Measurements from ENCODE around the gene DZIP1L. TPM values are rescaled to one million over a fixed set of nuclear protein-coding genes. Genes with fewer than 3 reads are reported as not detected.

DZIP1L gene
- total RNA-seq, 1 experiment from 2014 or later, result 10.7 TPM

DNA sequence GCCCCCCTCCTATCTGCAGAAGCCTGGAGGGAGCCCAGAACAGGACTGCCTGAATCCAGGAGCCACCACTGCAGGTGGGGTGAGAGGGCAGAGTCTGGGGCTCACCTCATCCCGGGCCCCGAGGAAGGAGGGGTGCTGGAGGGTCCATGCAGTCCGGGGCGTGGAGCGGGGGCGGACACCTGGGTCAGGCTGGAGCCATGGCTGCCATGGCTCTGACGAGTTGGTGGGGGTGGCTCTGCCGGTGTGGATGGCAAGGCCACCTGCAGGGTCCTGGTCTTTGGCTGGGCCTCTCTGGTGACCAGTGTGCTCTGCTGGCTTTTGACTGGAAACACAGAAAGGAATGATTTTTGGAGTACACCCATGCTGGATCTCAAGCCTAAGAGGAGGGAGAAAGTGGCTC lies 47.4 kb downstream of the DZIP1L start:
- no peak for DNase-seq (ENCODE audit: low spot score)

- DNase-seq (ENCODE audit: low spot score), result no peak
Measured at GRCh38 chr3:138066972-138067371, 48.4 kb downstream of the DZIP1L start.

GRCh38 chr3:138066383-138066782 lies 49.0 kb downstream of the DZIP1L start:
- no peak for DNase-seq (ENCODE audit: low spot score)

DNA sequence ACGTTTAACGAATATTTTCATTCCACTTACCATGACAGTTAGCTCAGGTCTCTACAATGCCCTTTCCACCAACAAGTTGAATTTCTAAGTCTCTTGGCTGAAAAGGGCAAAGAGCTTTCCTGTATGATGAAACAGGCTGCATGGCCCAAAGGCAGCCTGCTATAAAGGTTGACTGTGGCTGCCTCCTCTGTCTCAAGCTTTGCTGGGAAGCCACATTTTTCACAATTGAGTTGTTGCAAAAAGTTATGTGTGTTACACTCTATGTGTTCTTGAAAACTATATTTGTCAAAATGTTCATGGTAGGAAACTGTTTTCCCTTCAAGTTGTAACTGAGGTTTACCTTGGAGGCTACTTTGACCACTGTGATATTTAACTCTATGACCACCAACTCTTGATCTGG lies 49.5 kb downstream of the DZIP1L start:
- DNase-seq (ENCODE audit: low spot score), result no peak

GRCh38 chr3:138063416-138063815 lies 52.0 kb downstream of the DZIP1L start:
- DNase-seq (ENCODE audit: low spot score), result no peak

GRCh38 chr3:138062626-138063025 lies 52.8 kb downstream of the DZIP1L start:
- DNase-seq (ENCODE audit: low spot score), result no peak

GRCh38 chr3:138062037-138062436 lies 53.4 kb downstream of the DZIP1L start:
- no peak for DNase-seq (ENCODE audit: low spot score)

GRCh38 chr3:138060792-138061191 lies 54.6 kb downstream of the DZIP1L start:
- no peak for DNase-seq (ENCODE audit: low spot score)

DNA sequence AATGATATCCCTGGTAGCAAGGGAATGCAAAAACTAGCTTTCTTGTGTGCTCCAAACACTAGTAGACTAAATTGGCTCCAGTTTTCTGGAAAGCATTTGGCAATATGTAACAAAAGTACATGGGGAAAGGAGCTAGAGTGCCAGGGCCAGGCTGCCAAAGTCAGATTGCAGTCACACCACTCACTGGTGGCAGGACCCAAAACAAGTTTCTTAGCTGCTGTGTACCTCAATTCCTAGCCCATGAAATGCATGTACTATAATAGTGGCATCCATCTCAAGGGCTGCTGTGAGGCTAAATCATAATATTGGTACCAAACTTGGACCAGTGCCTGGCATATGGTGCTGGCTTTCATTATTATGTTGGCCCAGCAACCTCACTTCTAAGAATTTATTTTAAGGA lies 56.1 kb downstream of the DZIP1L start:
- no peak for DNase-seq (ENCODE audit: low spot score)

DNA sequence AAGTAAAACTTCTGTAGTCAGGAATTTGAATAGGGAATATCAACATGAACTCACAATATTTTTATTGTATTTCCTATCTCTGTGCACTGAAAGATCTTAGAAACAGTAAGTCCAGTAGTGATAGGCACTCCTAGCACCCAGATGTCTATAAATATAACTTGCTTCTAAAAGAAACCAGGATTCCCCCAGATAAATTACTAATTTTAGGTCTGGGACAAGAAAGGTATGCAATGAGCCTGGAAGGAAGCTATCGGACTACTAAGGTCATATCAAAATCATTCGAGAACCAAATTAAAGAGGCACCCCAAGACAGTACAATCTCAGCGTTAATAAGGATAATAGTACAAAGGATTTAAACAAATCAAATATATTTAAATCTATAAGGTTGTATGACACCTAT lies 58.0 kb downstream of the DZIP1L start:
- no peak for DNase-seq (ENCODE audit: low spot score)

DNA sequence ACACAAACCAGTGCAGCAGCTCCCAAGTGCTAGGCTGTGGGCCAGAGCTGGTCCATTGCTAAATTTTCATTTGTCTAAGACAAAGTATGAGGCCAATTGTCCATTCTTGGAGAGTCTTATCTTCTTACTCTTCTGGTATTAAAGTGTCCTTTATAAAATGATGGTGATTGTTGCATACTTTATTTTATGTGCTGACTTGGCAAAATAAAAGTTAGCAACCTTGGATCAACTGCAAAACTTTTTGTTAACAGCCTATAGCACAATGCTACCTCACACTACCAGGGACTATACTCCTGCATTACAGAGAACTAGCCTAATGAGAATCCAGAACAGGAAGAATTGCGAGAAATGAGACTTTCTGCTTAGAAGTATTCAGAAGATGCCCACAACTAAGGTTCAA lies 61.4 kb downstream of the DZIP1L start:
- no peak for DNase-seq (ENCODE audit: low spot score)

GRCh38 chr3:138051947-138052802 lies 63.2 kb downstream of the DZIP1L start:
- peak; percentile 59 for DNase-seq (ENCODE audit: low spot score)

GRCh38 chr3:138049157-138049919 lies 66.1 kb downstream of the DZIP1L start:
- peak; percentile 8 for DNase-seq (ENCODE audit: low spot score)

DNA sequence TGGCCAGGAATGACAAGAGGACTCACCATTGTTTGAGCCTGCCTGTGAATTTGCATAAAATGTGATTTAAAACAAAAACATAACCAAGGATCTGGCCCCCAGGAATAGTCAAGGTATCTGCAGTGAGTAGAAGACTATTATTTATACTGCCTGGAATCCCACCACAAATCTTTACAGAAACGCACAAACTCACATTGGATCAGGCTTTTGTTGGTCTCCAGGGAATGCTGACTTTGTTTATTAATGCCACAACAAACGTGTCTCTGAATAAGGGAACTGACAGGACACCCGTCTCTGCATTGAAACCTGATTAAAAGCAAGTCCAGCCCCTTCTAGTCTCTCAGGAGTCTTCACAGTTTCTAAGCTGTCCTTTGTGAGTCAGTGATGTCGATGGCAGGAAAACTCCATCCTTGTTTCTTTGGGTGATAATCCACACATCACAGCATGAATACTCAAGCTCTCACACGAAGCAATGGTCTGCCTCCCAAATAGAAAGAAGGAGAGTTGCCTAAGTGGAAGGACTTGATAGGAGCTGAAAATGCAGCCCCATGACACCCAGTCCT lies 67.7 kb downstream of the DZIP1L start:
- DNase-seq (ENCODE audit: low spot score), result no peak

GRCh38 chr3:138046955-138047354 lies 68.5 kb downstream of the DZIP1L start:
- DNase-seq (ENCODE audit: low spot score), result no peak

GRCh38 chr3:138046085-138046484 lies 69.3 kb downstream of the DZIP1L start:
- DNase-seq (ENCODE audit: low spot score), result no peak

- peak; percentile 73 for DNase-seq (ENCODE audit: low spot score)
Measured at GRCh38 chr3:138043266-138044029, 72.0 kb downstream of the DZIP1L start.

DNA sequence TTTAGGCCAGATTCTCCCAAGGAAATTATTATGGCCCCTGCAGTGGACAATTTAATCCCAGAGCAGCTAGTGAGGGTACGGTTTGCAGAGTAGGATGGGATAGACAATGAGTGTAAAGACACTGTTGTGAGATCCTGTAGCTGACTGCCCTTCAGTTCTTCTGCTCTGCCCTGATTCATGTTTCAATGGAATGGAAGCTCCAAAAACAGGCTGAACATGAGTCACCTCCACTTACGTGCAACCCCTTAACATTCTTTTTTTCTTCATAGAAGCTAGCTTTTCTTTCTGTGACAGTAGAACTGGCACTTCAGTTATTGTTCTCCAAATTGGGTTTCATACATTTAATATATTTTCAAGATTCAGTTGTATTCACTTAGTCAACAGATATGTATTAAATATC lies 73.4 kb downstream of the DZIP1L start:
- no peak for DNase-seq (ENCODE audit: low spot score)

DNA sequence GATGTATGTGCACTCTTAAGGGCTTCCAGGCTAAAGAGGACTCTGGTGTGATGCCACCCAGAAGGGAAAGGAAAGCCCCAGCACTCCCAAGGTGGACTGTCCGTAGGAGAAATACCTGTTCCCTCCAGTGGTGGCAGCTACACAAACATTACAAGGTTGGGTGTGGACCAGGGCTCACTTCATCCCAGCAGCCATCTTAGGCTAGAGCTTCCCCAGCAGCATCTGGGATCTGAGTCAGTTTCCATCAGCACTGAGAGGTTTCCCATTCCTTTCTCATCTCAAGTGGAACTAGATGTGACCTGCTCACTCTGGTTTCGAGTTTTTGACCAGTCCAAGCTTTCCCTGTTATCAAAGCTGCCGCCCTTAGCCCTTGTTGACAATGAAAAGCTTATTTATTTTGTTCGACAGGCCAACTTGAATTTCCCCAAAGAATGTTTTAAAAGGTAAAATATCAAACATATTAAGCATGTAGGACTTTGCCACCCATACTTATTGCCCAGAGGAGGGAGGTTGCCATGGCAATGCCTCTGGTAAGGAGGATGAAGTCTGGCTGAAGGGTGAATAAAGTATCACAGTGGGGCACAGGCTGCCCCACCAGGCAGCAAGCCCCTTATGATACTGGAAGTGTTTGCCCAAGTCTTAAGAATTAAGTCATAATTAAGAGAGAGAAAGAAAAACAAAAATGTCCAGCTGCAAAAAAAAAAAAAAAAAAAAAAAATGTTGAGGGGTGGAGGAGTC lies 76.5 kb downstream of the DZIP1L start:
- DNase-seq (ENCODE audit: low spot score), result no peak

- no peak for DNase-seq (ENCODE audit: low spot score)
Measured at GRCh38 chr3:138036572-138036971, 78.8 kb downstream of the DZIP1L start.

GRCh38 chr3:138034918-138035317 lies 80.5 kb downstream of the DZIP1L start:
- DNase-seq (ENCODE audit: low spot score), result no peak

Measured in A172 (cell line).